ENCODE results near the gene MARF1.

MARF1 gene

GRCh38 chr16:15593235-15593634, 49.7 kb downstream of the MARF1 start:
- no peak for DNase-seq (ENCODE audit: low spot score)
- no peak for TF ChIP-seq CTCF (IDR thresholded peaks at IDR 0.05; ENCODE audit: borderline replicate concordance, control extremely low read depth, extremely low read depth, insufficient read depth, missing control alignments)
- in situ Hi-C loops (cut with MboI; ENCODE audit: low sequenced_read_pairs, unreplicated experiment), result no loop called here

DNA sequence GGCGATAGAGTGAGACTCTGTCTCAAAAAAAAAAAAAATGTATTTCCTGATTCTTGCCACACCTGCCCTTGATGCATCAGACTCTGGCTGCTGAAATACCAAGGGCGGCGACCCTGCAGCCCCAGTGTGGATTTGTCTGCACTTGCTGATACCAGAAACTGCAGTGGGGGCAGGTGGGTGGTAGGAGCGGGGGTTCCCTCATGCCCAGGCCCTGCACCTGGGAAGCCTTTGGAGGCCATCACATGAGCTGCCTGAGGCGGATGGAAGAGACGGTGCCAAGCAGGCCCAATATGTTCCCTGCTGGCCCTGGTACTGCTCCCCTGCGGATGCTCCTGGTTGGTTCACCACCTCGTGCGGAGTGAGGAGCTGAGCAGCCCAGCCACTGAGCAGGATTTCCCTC, 50.6 kb downstream of the MARF1 start:
- in situ Hi-C loops (cut with MboI; ENCODE audit: low sequenced_read_pairs, unreplicated experiment), result no loop called here
- no peak for DNase-seq (ENCODE audit: low spot score)
- TF ChIP-seq CTCF (IDR thresholded peaks at IDR 0.05; ENCODE audit: borderline replicate concordance, control extremely low read depth, extremely low read depth, insufficient read depth, missing control alignments), result no peak

GRCh38 chr16:15587152-15587825, 55.7 kb downstream of the MARF1 start:
- DNase-seq (ENCODE audit: low spot score), result no peak
- in situ Hi-C loops (cut with MboI; ENCODE audit: low sequenced_read_pairs, unreplicated experiment), result no loop called here

DNA sequence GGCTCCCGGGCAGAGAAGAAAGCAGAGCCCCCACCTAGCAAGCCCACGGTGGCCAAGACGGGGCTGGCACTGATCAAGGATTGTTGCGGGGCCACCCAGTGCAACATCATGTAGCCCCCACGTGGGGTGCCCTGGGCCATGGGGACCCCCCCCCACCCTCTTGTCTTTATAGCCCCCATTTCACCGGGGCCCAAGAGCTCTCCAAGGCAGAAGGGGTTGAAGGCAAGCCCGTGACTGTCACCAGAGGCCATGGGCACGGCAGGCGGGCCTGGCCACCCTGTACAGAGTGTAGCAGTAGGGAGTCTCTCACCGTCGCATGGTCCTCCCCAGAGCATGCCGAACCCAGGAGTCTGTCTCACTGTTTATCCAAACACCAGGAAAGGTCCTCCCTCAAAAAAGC, 56.2 kb downstream of the MARF1 start:
- in situ Hi-C loops (cut with MboI; ENCODE audit: low sequenced_read_pairs, unreplicated experiment), result no loop called here
- TF ChIP-seq CTCF (IDR thresholded peaks at IDR 0.05; ENCODE audit: borderline replicate concordance, control extremely low read depth, extremely low read depth, insufficient read depth, missing control alignments), result no peak
- DNase-seq (ENCODE audit: low spot score), result no peak

More at GRCh38 chr16:15587152-15587825, 55.7 kb downstream of the MARF1 start:
- TF ChIP-seq CTCF (IDR thresholded peaks at IDR 0.05; ENCODE audit: borderline replicate concordance, control extremely low read depth, extremely low read depth, insufficient read depth, missing control alignments), result no peak

GRCh38 chr16:15585956-15586355, 57.0 kb downstream of the MARF1 start:
- no peak for TF ChIP-seq CTCF (IDR thresholded peaks at IDR 0.05; ENCODE audit: borderline replicate concordance, control extremely low read depth, extremely low read depth, insufficient read depth, missing control alignments)
- in situ Hi-C loops (cut with MboI; ENCODE audit: low sequenced_read_pairs, unreplicated experiment), result no loop called here
- no peak for DNase-seq (ENCODE audit: low spot score)

GRCh38 chr16:15583526-15583925, 59.4 kb downstream of the MARF1 start:
- no peak for DNase-seq (ENCODE audit: low spot score)
- in situ Hi-C loops (cut with MboI; ENCODE audit: low sequenced_read_pairs, unreplicated experiment), result no loop called here
- no peak for TF ChIP-seq CTCF (IDR thresholded peaks at IDR 0.05; ENCODE audit: borderline replicate concordance, control extremely low read depth, extremely low read depth, insufficient read depth, missing control alignments)
